SK-N-SH treated with all-trans-retinoic acid at 6 μM for 48 hours (cell line): ENCODE measurements around the gene GPX3.

Experiments
- ATAC-seq: fragments of 200-7000 bp; cut with Tn5 transposase; 3 replicates; pipeline ENCODE4 v1.9.1; 2020; ENCODE audit warnings: mild to moderate bottlenecking, moderate library complexity
- ARNTL ChIP-seq: fragments of 450-650 bp; formaldehyde crosslinking; IDR thresholded peaks from 2 replicates; pipeline ENCODE4 v1.5.0; 2020; ENCODE audit warnings: low read depth, mild to moderate bottlenecking, moderate library complexity, borderline replicate concordance
- BACH2 ChIP-seq: fragments of 250-450 bp; sonication (Bioruptor Pico); IDR thresholded peaks from 2 replicates; pipeline ENCODE4 v1.9.0; 2021; ENCODE audit warnings: mild to moderate bottlenecking, borderline replicate concordance
- CREB5 ChIP-seq: fragments of 250-450 bp; sonication (Bioruptor Pico); IDR thresholded peaks from 2 replicates; pipeline ENCODE4 v1.5.1; 2020; ENCODE audit warnings: low read depth, mild to moderate bottlenecking, moderate library complexity
- CSDC2 ChIP-seq: fragments of 250-450 bp; sonication (Bioruptor Pico); IDR thresholded peaks from 2 replicates; pipeline ENCODE4 v1.5.0; 2020; ENCODE audit warnings: mild to moderate bottlenecking, moderate library complexity
- CSRNP3 ChIP-seq: fragments of 250-450 bp; sonication (Bioruptor Pico); IDR thresholded peaks from 2 replicates; pipeline ENCODE4 v1.5.1; 2021; ENCODE audit warnings: mild to moderate bottlenecking, moderate library complexity
- GLIS3 ChIP-seq: fragments of 250-450 bp; sonication (Bioruptor Pico); IDR thresholded peaks from 2 replicates; pipeline ENCODE4 v1.5.0; 2020; ENCODE audit warnings: mild to moderate bottlenecking, moderate library complexity
- ISL1 ChIP-seq: fragments of 250-450 bp; sonication (Bioruptor Pico); IDR thresholded peaks from 2 replicates; pipeline ENCODE4 v2.1.2; 2022; ENCODE audit warnings: mild to moderate bottlenecking, moderate library complexity
- OSR1 ChIP-seq: fragments of 250-450 bp; sonication (Bioruptor Pico); IDR thresholded peaks from 2 replicates; pipeline ENCODE4 v1.8.0; 2022; ENCODE audit warnings: moderate library complexity, mild to moderate bottlenecking, inconsistent platforms
- PATZ1 ChIP-seq: fragments of 250-450 bp; sonication (Bioruptor Pico); IDR thresholded peaks from 2 replicates; pipeline ENCODE4 v1.8.0; 2020; ENCODE audit warnings: mild to moderate bottlenecking, moderate library complexity, borderline replicate concordance
- POU6F1 ChIP-seq: fragments of 250-450 bp; sonication (Bioruptor Pico); IDR thresholded peaks from 2 replicates; pipeline ENCODE4 v1.8.0; 2021; ENCODE audit warnings: low read depth, mild to moderate bottlenecking, moderate library complexity, borderline replicate concordance
- SNAI2 ChIP-seq: fragments of 250-450 bp; sonication (Bioruptor Pico); IDR thresholded peaks from 2 replicates; pipeline ENCODE4 v1.5.0; 2020; ENCODE audit warnings: mild to moderate bottlenecking, moderate library complexity
- TCF4 ChIP-seq: fragments of 250-450 bp; sonication (Bioruptor Pico); IDR thresholded peaks from 2 replicates; pipeline ENCODE4 v1.8.0; 2021; ENCODE audit warnings: mild to moderate bottlenecking, moderate library complexity, borderline replicate concordance
- TSHZ2 ChIP-seq: fragments of 250-450 bp; sonication (Bioruptor Pico); IDR thresholded peaks from 2 replicates; pipeline ENCODE4 v1.5.0; 2020; ENCODE audit warnings: mild to moderate bottlenecking, moderate library complexity
- ZC3H10 ChIP-seq: fragments of 250-450 bp; sonication (Bioruptor Pico); IDR thresholded peaks from 2 replicates; pipeline ENCODE4 v1.5.1; 2021; ENCODE audit warnings: mild to moderate bottlenecking, moderate library complexity
- ZFP30 ChIP-seq: fragments of 450-650 bp; formaldehyde crosslinking; IDR thresholded peaks from 2 replicates; pipeline ENCODE4 v1.5.0; 2022; ENCODE audit warnings: mild to moderate bottlenecking, moderate library complexity
- ZNF565 ChIP-seq: fragments of 450-650 bp; formaldehyde crosslinking; conservative IDR thresholded peaks from 2 replicates; pipeline ENCODE4 v1.5.0; 2020; ENCODE audit warnings: low read depth, mild to moderate bottlenecking, moderate library complexity
- ZNF8 ChIP-seq: fragments of 450-650 bp; formaldehyde crosslinking; IDR thresholded peaks from 2 replicates; pipeline ENCODE4 v1.5.0; 2020; ENCODE audit warnings: mild to moderate bottlenecking, moderate library complexity

GPX3 gene

GRCh38 chr5:151051931-151052608 lies 31.7 kb downstream of the GPX3 start:
- no peak for TF ChIP-seq ISL1 (CRISPR knock-in tag)
- TF ChIP-seq SNAI2 (CRISPR knock-in tag), result no peak
- peak; percentile 46 for ATAC-seq

GRCh38 chr5:151052836-151053235 lies 32.4 kb downstream of the GPX3 start:
- TF ChIP-seq POU6F1 (CRISPR knock-in tag) (no peak), PATZ1 (CRISPR knock-in tag) (no peak), TCF4 (CRISPR knock-in tag) (no peak), SNAI2 (CRISPR knock-in tag) (no peak), BACH2 (CRISPR knock-in tag) (no peak), GLIS3 (no peak), CREB5 (CRISPR knock-in tag) (no peak), OSR1 (CRISPR knock-in tag) (no peak), CSDC2 (CRISPR knock-in tag) (no peak), ARNTL (CRISPR knock-in tag) (no peak), CSRNP3 (no peak), ZNF8 (CRISPR knock-in tag) (no peak), ISL1 (CRISPR knock-in tag) (no peak), TSHZ2 (CRISPR knock-in tag) (no peak), ZC3H10 (CRISPR knock-in tag) (no peak)
- no peak for ATAC-seq

GRCh38 chr5:151053796-151054462 lies 33.5 kb downstream of the GPX3 start:
- ATAC-seq, result no peak
- no peak for TF ChIP-seq PATZ1 (CRISPR knock-in tag)
- TF ChIP-seq TSHZ2 (CRISPR knock-in tag), result no peak
- TF ChIP-seq ZFP30 (CRISPR knock-in tag), result no peak
- TF ChIP-seq GLIS3, result no peak
- no peak for TF ChIP-seq OSR1 (CRISPR knock-in tag)
- TF ChIP-seq CSDC2 (CRISPR knock-in tag), result no peak
- no peak for TF ChIP-seq POU6F1 (CRISPR knock-in tag)
- TF ChIP-seq ZNF565, result no peak
- no peak for TF ChIP-seq CREB5 (CRISPR knock-in tag)
- no peak for TF ChIP-seq ISL1 (CRISPR knock-in tag)
